KMS-11 (cell line): ENCODE measurements around the gene BAD.
A peak's percentile ranks its signal among the peaks of the same experiment; 100 is the strongest.

Source experiments
- H2AFZ ChIP-seq: fragments of 200-600 bp; sonication (generic); 2 replicates; pipeline ENCODE4 v1.6.1; 2016; ENCODE audit warnings: antibody characterized with exemption, mixed run types, low read depth
- H3K27ac ChIP-seq: fragments of 200-600 bp; sonication (generic); 2 replicates; pipeline ENCODE4 v1.6.1; 2016; ENCODE audit warnings: mild to moderate bottlenecking, mixed run types
- H3K27me3 ChIP-seq: fragments of 200-600 bp; sonication (generic); 2 replicates; pipeline ENCODE4 v1.6.1; 2017; ENCODE audit warnings: mild to moderate bottlenecking, low read depth, mixed run types, moderate library complexity; ENCODE audit not compliant: insufficient read depth
- H3K36me3 ChIP-seq: fragments of 200-600 bp; sonication (generic); 2 replicates; pipeline ENCODE4 v1.6.1; 2017; ENCODE audit warnings: mild to moderate bottlenecking, mixed run types; ENCODE audit not compliant: insufficient read depth
- H3K4me1 ChIP-seq: fragments of 200-600 bp; sonication (generic); 2 replicates; pipeline ENCODE4 v1.6.1; 2016; ENCODE audit warnings: mild to moderate bottlenecking, low read depth, mixed run types; ENCODE audit not compliant: poor library complexity, severe bottlenecking
- H3K4me2 ChIP-seq: fragments of 200-600 bp; sonication (generic); 2 replicates; pipeline ENCODE4 v1.7.0; 2016; ENCODE audit warnings: mild to moderate bottlenecking, mixed run types
- H3K4me3 ChIP-seq: fragments of 200-600 bp; sonication (generic); IDR thresholded peaks from 2 replicates; pipeline ENCODE4 v1.6.1; 2017; ENCODE audit warnings: low read depth, low read length, mixed read lengths; ENCODE audit not compliant: insufficient read depth
- H3K79me2 ChIP-seq: fragments of 200-600 bp; sonication (generic); 2 replicates; pipeline ENCODE4 v1.6.1; 2016; ENCODE audit warnings: low read depth, mixed run types; ENCODE audit not compliant: insufficient read depth
- H3K9ac ChIP-seq: fragments of 200-600 bp; sonication (generic); 2 replicates; pipeline ENCODE4 v1.6.1; 2016; ENCODE audit warnings: mild to moderate bottlenecking, mixed run types
- H4K20me1 ChIP-seq: fragments of 200-600 bp; sonication (generic); 2 replicates; pipeline ENCODE4 v1.6.1; 2016; ENCODE audit warnings: mild to moderate bottlenecking, mixed run types; ENCODE audit not compliant: insufficient read depth
- TF ChIP-seq, protein P1 (sequence below): fragments of 200-600 bp; sonication (generic); conservative IDR thresholded peaks from 2 replicates; pipeline ENCODE4 v1.6.1; 2017; ENCODE audit warnings: low read depth, mild to moderate bottlenecking, antibody characterized with exemption, low read length, moderate library complexity, mixed read lengths

The BAD gene

DNA sequence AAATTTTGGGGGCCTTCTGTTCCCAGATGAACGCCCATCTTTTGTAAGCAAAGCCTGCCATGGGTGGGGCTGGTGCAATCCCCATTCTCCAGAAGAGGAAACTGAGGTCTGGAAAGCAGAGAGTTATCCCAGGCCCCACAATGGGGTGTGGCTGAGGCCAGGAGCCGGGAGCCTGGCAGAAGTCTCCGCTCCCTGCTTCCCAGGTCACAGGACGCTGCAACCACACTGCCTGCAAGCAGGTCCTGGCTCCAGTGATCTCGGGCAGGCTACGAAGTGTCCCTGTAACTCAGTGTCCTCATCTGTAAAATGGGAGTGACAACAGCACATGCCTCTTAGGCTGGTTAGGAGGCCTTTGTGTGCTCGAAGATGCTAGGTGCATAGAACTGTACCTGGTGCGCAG lies 31.4 kb downstream of the BAD start:
- H3K4me1 ChIP-seq, result peaks cover 6% of the 10 kb centered on the region
- no peaks in the 10 kb centered on the region for H3K36me3 ChIP-seq
- H4K20me1 ChIP-seq, result no peaks in the 10 kb centered on the region
- TF ChIP-seq, protein P1, sequence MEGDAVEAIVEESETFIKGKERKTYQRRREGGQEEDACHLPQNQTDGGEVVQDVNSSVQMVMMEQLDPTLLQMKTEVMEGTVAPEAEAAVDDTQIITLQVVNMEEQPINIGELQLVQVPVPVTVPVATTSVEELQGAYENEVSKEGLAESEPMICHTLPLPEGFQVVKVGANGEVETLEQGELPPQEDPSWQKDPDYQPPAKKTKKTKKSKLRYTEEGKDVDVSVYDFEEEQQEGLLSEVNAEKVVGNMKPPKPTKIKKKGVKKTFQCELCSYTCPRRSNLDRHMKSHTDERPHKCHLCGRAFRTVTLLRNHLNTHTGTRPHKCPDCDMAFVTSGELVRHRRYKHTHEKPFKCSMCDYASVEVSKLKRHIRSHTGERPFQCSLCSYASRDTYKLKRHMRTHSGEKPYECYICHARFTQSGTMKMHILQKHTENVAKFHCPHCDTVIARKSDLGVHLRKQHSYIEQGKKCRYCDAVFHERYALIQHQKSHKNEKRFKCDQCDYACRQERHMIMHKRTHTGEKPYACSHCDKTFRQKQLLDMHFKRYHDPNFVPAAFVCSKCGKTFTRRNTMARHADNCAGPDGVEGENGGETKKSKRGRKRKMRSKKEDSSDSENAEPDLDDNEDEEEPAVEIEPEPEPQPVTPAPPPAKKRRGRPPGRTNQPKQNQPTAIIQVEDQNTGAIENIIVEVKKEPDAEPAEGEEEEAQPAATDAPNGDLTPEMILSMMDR, result no peak
- H3K9ac ChIP-seq, result no peak overlapping the region
- H3K27ac ChIP-seq, result no peak overlapping the region
- H2AFZ ChIP-seq, result no peak overlapping the region
- H3K4me3 ChIP-seq, result no peak overlapping the region
- no peaks in the 10 kb centered on the region for H3K79me2 ChIP-seq
- H3K4me2 ChIP-seq, result no peak overlapping the region
- no peaks in the 10 kb centered on the region for H3K27me3 ChIP-seq

DNA sequence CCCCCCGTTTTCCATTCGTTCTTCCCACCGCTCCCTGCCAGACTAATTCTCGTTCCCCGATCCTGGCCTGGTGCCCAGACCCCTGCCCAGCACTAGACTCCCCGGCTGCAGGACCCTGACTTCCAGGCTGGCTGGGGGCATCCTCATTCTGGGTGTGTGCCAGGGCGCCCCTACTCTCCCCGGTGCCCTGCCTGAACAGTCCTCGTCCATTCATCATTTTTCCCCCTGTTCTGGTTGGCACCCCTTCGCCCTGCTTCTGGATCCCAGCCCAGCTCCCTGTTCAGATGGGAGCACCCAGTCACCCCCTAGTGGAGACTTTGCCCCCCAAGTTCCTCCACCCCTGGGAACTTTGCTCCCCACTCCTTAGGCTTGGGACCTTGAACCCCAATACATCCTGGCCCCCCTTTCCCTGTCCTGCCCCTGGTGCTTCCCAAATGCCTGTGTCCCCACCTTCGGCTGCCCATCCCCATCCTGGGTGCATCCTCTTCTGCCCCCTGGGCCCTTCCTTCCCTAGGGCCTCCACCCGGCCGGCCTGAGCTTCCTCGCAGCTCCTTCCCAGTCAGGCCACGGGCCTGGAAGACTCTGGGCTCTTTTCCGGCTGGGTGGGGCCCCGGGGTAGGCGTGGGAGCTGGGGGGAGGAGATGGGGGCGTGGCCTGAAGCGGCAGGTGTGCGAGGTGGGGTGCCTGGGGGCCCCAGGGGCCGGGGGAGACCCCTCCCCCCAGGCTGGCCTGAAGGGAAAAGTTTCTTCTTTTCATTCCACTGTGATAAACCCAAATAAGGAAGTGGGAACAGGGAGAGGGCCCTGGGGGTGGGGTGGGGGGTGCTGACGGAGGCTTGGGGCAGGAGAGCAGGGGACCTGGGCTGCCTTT lies 32.2 kb downstream of the BAD start:
- no peaks in the 10 kb centered on the region for H3K27me3 ChIP-seq
- TF ChIP-seq, protein P1, result peak; percentile 49
- peak overlapping the region; percentile 35; the same call in 1 of the 2 replicates for H3K9ac ChIP-seq
- no peaks in the 10 kb centered on the region for H3K36me3 ChIP-seq
- peak overlapping the region; percentile 72 for H3K4me2 ChIP-seq
- H2AFZ ChIP-seq, result peak overlapping the region; percentile 85; the same call in 1 of the 2 replicates
- H3K27ac ChIP-seq, result no peak overlapping the region
- no peak overlapping the region for H3K4me3 ChIP-seq
- peaks cover 6% of the 10 kb centered on the region for H3K4me1 ChIP-seq
- no peaks in the 10 kb centered on the region for H4K20me1 ChIP-seq
- H3K79me2 ChIP-seq, result no peaks in the 10 kb centered on the region

DNA sequence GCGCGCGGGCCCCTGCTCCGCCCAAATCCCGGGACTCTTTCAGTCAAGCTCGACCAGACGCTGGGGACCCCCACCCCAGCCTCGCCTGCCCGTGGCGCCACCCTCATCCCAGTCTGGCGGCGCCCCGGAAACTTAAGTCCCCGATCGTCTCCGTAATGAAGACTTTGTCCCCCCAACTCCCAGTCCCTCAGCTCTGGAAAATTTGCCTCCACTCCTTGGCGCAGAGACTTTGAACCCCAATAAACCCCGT lies 32.8 kb downstream of the BAD start:
- Histone ChIP-seq H3K27ac (no peak overlapping the region), H3K4me1 (peaks cover 6% of the 10 kb centered on the region), H3K27me3 (no peaks in the 10 kb centered on the region), H3K4me2 (peak overlapping the region; percentile 72), H3K79me2 (no peaks in the 10 kb centered on the region), H3K4me3 (no peak overlapping the region), H4K20me1 (no peaks in the 10 kb centered on the region), H2AFZ (peak overlapping the region; percentile 85), H3K36me3 (no peaks in the 10 kb centered on the region), H3K9ac (peak overlapping the region; percentile 35; the same call in 1 of the 2 replicates)
- TF ChIP-seq, protein P1, result no peak

DNA sequence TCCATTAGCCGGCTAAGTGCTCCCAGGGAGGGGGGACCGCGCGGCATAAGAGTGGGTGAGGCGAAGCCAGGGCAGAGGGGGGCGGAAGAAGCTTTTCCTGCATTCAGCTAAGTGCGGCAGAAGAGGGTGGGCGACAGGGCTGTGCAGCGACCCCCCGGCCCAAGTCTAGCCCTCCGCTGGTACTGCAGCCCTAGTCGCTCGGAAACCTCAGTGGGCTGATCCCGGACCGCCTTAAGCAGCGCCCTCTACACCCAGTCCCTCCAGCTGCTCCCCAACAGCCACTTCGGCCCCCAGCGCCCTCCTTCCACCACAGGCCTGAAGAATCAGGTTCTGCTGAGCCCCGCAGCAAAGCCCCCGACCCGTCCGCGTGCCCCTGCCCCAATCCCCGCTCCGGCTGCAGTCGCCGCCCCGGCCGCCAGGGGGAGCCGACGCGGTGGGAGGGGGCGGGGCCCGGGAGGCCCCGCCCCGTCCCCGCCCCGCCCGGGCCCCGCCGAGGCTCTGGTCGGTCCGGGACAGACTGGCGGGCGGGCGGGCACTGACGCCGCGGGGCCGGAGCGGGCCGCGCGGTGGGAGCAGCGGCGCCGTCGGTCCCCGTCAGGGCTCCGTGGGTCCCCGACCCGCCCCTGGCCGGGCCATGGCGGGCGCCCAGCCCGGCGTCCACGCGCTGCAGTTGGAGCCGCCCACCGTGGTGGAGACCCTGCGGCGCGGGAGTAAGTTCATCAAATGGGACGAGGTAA lies 33.3 kb downstream of the BAD start, which contains the start of gene PLCB3:
Gene PLCB3, plus strand, starts transcription at position 515 of the 737 bp plus-strand sequence. Its CDS starts 120 bp downstream, at position 635.
- Histone ChIP-seq H3K4me2 (peak within 1 kb of the TSS; percentile 72), H4K20me1 (no peaks in the 10 kb centered on the region), H3K9ac (peak within 1 kb of the TSS; percentile 35; the same call in 1 of the 2 replicates), H3K79me2 (peaks cover under 1% of the 10 kb centered on the region), H3K27me3 (no peaks in the 10 kb centered on the region), H3K4me3 (no peak within 1 kb of the TSS), H3K27ac (no peak within 1 kb of the TSS), H3K36me3 (no peaks in the 10 kb centered on the region), H2AFZ (peak within 1 kb of the TSS; percentile 85), H3K4me1 (peaks cover 6% of the 10 kb centered on the region)
- TF ChIP-seq, protein P1, result peak; percentile 68
